H1 (cell line): ENCODE data around the gene DLX5. TPM values are rescaled to one million over a fixed set of nuclear protein-coding genes. Genes with fewer than 3 reads are reported as not detected.

Experiments
- CTCF ChIA-PET: fragments of 300-600 bp; sonication (Branson Sonifier 250); formaldehyde crosslinking; loops from one replicate; lab custom pipeline; 2021; ENCODE audit not compliant: partially characterized antibody; lab: Charles Lee
- POLR2A ChIA-PET: fragments of 300-600 bp; sonication (Branson Sonifier 250); formaldehyde crosslinking; loops from one replicate; lab custom pipeline; 2021; ENCODE audit warnings: inconsistent platforms; ENCODE audit not compliant: partially characterized antibody; lab: Charles Lee
- DNase-seq, 2 experiments: peaks; one replicate each; pipeline versions ENCODE4 v3.0.0 to v3.0.0-alpha.2; 2010 to 2022; ENCODE audit warnings: low spot score in 2 of 2, low read depth in 1 of 2, mixed read lengths in 1 of 2
- FAIRE-seq: peaks from 2 replicates; lab custom pipeline; 2011; peaks lifted over from hg19 to GRCh38; lab: Jason Lieb, UNC
- H2AFZ ChIP-seq: 2 replicates; pipeline ENCODE4 v1.8.1; 2012; ENCODE audit warnings: low read length, inconsistent platforms
- H2AK5ac ChIP-seq: 2 replicates; pipeline ENCODE4 v1.6.1; 2013; ENCODE audit warnings: low read depth, low read length
- H2BK120ac ChIP-seq: replicated peaks from 2 replicates; pipeline ENCODE3; 2013; ENCODE audit warnings: low read depth, low read length, inconsistent platforms
- H2BK12ac ChIP-seq: 2 replicates; pipeline ENCODE4 v1.6.1; 2013; ENCODE audit warnings: low read depth, low read length
- H2BK15ac ChIP-seq: 2 replicates; pipeline ENCODE4 v1.6.1; 2013; ENCODE audit warnings: low read length
- H2BK20ac ChIP-seq: 2 replicates; pipeline ENCODE4 v1.6.1; 2013; ENCODE audit warnings: low read length
- H2BK5ac ChIP-seq: 2 replicates; pipeline ENCODE4 v1.6.1; 2013; ENCODE audit warnings: low read depth, low read length
- H3K14ac ChIP-seq: 2 replicates; pipeline ENCODE4 v1.6.1; 2013; ENCODE audit warnings: inconsistent platforms; ENCODE audit not compliant: insufficient read length
- H3K18ac ChIP-seq: 2 replicates; pipeline ENCODE4 v1.6.1; 2013; ENCODE audit warnings: low read length; ENCODE audit errors: extremely low read depth
- H3K23ac ChIP-seq: 2 replicates; pipeline ENCODE4 v1.6.1; 2013; ENCODE audit warnings: inconsistent platforms; ENCODE audit not compliant: insufficient read length
- H3K23me2 ChIP-seq: 2 replicates; pipeline ENCODE4 v1.6.1; 2013; ENCODE audit warnings: low read depth, low read length
- H3K27ac ChIP-seq: 2 replicates; pipeline ENCODE4 v1.6.1; 2011; ENCODE audit warnings: low read depth, low read length, inconsistent platforms
- H3K27me3 ChIP-seq, 4 experiments: replicated peaks in 1 of 4; 1 replicate in 1 of 4; 2 replicates in 3 of 4; pipeline versions ENCODE4 v1.6.1 to v1.8.1; 2011 to 2013; ENCODE audit warnings: low read length in 3 of 4, mild to moderate bottlenecking in 3 of 4, inconsistent platforms in 2 of 4, mixed read lengths in 2 of 4, moderate library complexity in 1 of 4; ENCODE audit not compliant: control insufficient read depth in 3 of 4, insufficient read depth in 3 of 4; ENCODE audit errors: extremely low read depth in 1 of 4
- H3K36me3 ChIP-seq, 4 experiments: 2 replicates each; pipeline versions ENCODE4 v1.6.1 to v1.8.1; 2011 to 2013; ENCODE audit warnings: mild to moderate bottlenecking in 4 of 4, low read length in 3 of 4, moderate library complexity in 2 of 4, control low read depth in 1 of 4, inconsistent platforms in 1 of 4; ENCODE audit not compliant: insufficient read depth in 4 of 4, control insufficient read depth in 2 of 4
- H3K4ac ChIP-seq: replicated peaks from 2 replicates; pipeline ENCODE3; 2013; ENCODE audit warnings: low read length, low read depth, mixed read lengths, inconsistent platforms; ENCODE audit not compliant: insufficient read length
- H3K4me1 ChIP-seq, 4 experiments: replicated peaks in 1 of 4; 1 replicate in 1 of 4; 2 replicates in 3 of 4; pipeline versions ENCODE4 v1.6.1 to v1.8.1; 2011 to 2013; ENCODE audit warnings: low read length in 3 of 4, inconsistent platforms in 2 of 4, mixed read lengths in 1 of 4; ENCODE audit not compliant: insufficient read depth in 4 of 4, control insufficient read depth in 3 of 4
- H3K4me2 ChIP-seq, 2 experiments: 2 replicates each; pipeline versions ENCODE4 v1.6.1 to v1.8.1; 2011 to 2013; ENCODE audit warnings: low read depth in 2 of 2, low read length in 2 of 2, control low read depth in 1 of 2, inconsistent platforms in 1 of 2, mild to moderate bottlenecking in 1 of 2; ENCODE audit not compliant: insufficient read depth in 1 of 2
- H3K4me3 ChIP-seq, 4 experiments: fragments of 200-600, 300-600 bp in 1 of 4; sonication (generic), shearing (Covaris generic), sonication (Bioruptor Twin) in 1 of 4; 2 replicates each; pipeline versions ENCODE4 v1.5.1 to v1.8.1; 2011 to 2016; ENCODE audit warnings: low read length in 4 of 4, low read depth in 3 of 4, control low read depth in 2 of 4, inconsistent platforms in 2 of 4, mild to moderate bottlenecking in 2 of 4, mixed read lengths in 1 of 4, moderate library complexity in 1 of 4; ENCODE audit not compliant: insufficient read depth in 2 of 4; ENCODE audit errors: extremely low read depth in 1 of 4
- H3K56ac ChIP-seq: replicated peaks from 2 replicates; pipeline ENCODE3; 2013; ENCODE audit warnings: low read depth, mild to moderate bottlenecking, mixed read lengths, low read length, inconsistent platforms; ENCODE audit not compliant: insufficient read length
- H3K79me1 ChIP-seq: 2 replicates; pipeline ENCODE4 v1.6.1; 2013; ENCODE audit warnings: low read depth, low read length, control low read depth
- H3K79me2 ChIP-seq, 2 experiments: 2 replicates each; pipeline versions ENCODE4 v1.6.1 to v1.8.1; 2012 to 2013; ENCODE audit warnings: low read length in 2 of 2, mild to moderate bottlenecking in 2 of 2, inconsistent platforms in 1 of 2; ENCODE audit not compliant: insufficient read depth in 2 of 2, control insufficient read depth in 1 of 2
- H3K9ac ChIP-seq, 4 experiments: replicated peaks in 1 of 4; 1 replicate in 1 of 4; 2 replicates in 3 of 4; pipeline versions ENCODE4 v1.6.1 to v1.8.1; 2011 to 2013; ENCODE audit warnings: low read depth in 3 of 4, low read length in 3 of 4, control low read depth in 2 of 4, mild to moderate bottlenecking in 2 of 4, moderate library complexity in 2 of 4, inconsistent platforms in 1 of 4; ENCODE audit errors: extremely low read depth in 1 of 4
- H3K9me3 ChIP-seq, 2 experiments: 2 replicates each; pipeline versions ENCODE4 v1.6.1 to v1.8.1; 2012 to 2013; ENCODE audit warnings: mild to moderate bottlenecking in 2 of 2, moderate library complexity in 2 of 2, control low read depth in 1 of 2, inconsistent platforms in 1 of 2, low read depth in 1 of 2, low read length in 1 of 2, mixed read lengths in 1 of 2; ENCODE audit not compliant: insufficient read depth in 2 of 2
- H4K20me1 ChIP-seq, 2 experiments: replicated peaks in 1 of 2; 2 replicates each; pipeline versions ENCODE3 to v1.8.1; 2011 to 2013; ENCODE audit warnings: inconsistent platforms in 2 of 2, low read length in 2 of 2, mild to moderate bottlenecking in 1 of 2; ENCODE audit not compliant: insufficient read depth in 2 of 2, control insufficient read depth in 1 of 2
- H4K5ac ChIP-seq: 2 replicates; pipeline ENCODE4 v1.6.1; 2013; ENCODE audit warnings: low read length, low read depth, mixed read lengths, inconsistent platforms; ENCODE audit not compliant: insufficient read length
- H4K8ac ChIP-seq: 2 replicates; pipeline ENCODE4 v1.8.0; 2013; ENCODE audit warnings: mild to moderate bottlenecking, moderate library complexity, low read length, inconsistent platforms; ENCODE audit not compliant: insufficient read depth; ENCODE audit errors: extremely low read depth
- H4K91ac ChIP-seq: replicated peaks from 2 replicates; pipeline ENCODE3; 2013; ENCODE audit warnings: low read length, mixed read lengths, inconsistent platforms; ENCODE audit not compliant: insufficient read length
- CEBPB ChIP-seq: IDR thresholded peaks from 2 replicates; pipeline ENCODE4 v1.6.1; 2012; ENCODE audit warnings: low read depth, low read length
- CHD2 ChIP-seq: IDR thresholded peaks from 2 replicates; pipeline ENCODE4 v1.6.1; 2012; ENCODE audit warnings: low read length, improper control_type of control experiment
- EGR1 ChIP-seq: IDR thresholded peaks from 2 replicates; pipeline ENCODE4 v1.6.1; 2011; ENCODE audit warnings: low read depth, low read length, borderline replicate concordance
- EZH2 ChIP-seq: fragments of 200-600 bp; sonication (generic); IDR thresholded peaks from 2 replicates; pipeline ENCODE4 v1.7.1; 2012; ENCODE audit warnings: low read depth, mild to moderate bottlenecking, moderate library complexity, low read length, inconsistent platforms; ENCODE audit not compliant: severe bottlenecking
- JUN ChIP-seq: IDR thresholded peaks from 2 replicates; pipeline ENCODE4 v1.6.1; 2011; ENCODE audit warnings: low read depth, mild to moderate bottlenecking, improper control_type of control experiment, low read length
- RFX5 ChIP-seq: IDR thresholded peaks from 2 replicates; pipeline ENCODE4 v1.6.1; 2011; ENCODE audit warnings: low read depth, low read length, improper control_type of control experiment, borderline replicate concordance
- SP1 ChIP-seq: IDR thresholded peaks from 2 replicates; pipeline ENCODE4 v1.6.1; 2011; ENCODE audit warnings: low read depth, low read length
- SP2 ChIP-seq: IDR thresholded peaks from 2 replicates; pipeline ENCODE4 v1.6.1; 2012; ENCODE audit warnings: mild to moderate bottlenecking, low read length, inconsistent platforms
- TAF7 ChIP-seq: optimal IDR thresholded peaks from 2 replicates; pipeline ENCODE3; 2011; ENCODE audit warnings: low read depth, mild to moderate bottlenecking, inconsistent platforms, low read length, moderate library complexity, borderline replicate concordance
- WGBS, 2 experiments: shearing (Covaris generic) in 1 of 2; methylation state at CpG; one replicate each; pipeline versions ENCODE4 v1.1.6 to v1.1.7; 2013 to 2015; ENCODE audit warnings: low lambda C conversion rate in 2 of 2, mixed read lengths in 2 of 2, inconsistent platforms in 1 of 2, low coverage in 1 of 2, missing lambda C conversion rate in 1 of 2; ENCODE audit not compliant: insufficient replicate concordance in 2 of 2, insufficient coverage in 1 of 2, insufficient read length in 1 of 2; ENCODE audit errors: extremely low coverage in 1 of 2, missing lambda C conversion rate in 1 of 2; 5-methylcytosine and 5-hydroxymethylcytosine counted together
- polyA plus RNA-seq, 7 experiments: library from polyadenylated mRNA; depleted of rRNA in 3 of 7; stranded (reverse) in 5 of 7; unstranded in 2 of 7; fragments of >200 nt in 5 of 7; fragments of 200-250 nt in 2 of 7; gene quantifications; 1 replicate in 5 of 7; 2 replicates in 1 of 7; 4 replicates in 1 of 7; pipeline versions ENCODE4 v1.2.1 to v1.2.3, GENCODE V29; 2011 to 2013; ENCODE audit warnings: missing spikeins in 2 of 7, mixed read lengths in 2 of 7
- total RNA-seq: library from RNA; stranded (reverse); fragmentation: NEBNext Ultra II Directional; extraction: Animal tissue kit (Norgen Biotek cat#: 25700); gene quantifications from 2 replicates; pipeline ENCODE4 v1.2.1, GENCODE V29; 2021
- TF ChIP-seq, protein P1 (sequence below): IDR thresholded peaks from 2 replicates; pipeline ENCODE4 v1.6.1; 2012; ENCODE audit warnings: inconsistent platforms
- TF ChIP-seq, protein P2 (sequence below): IDR thresholded peaks from 2 replicates; pipeline ENCODE4 v1.6.1; 2011; ENCODE audit warnings: low read depth, mild to moderate bottlenecking, low read length; ENCODE audit not compliant: insufficient read depth

DLX5 gene
- total and polyA plus RNA-seq, 2 of the 8 experiments (the other 6 are each of a cell fraction or from before 2014, with no cell fraction given), result not detected

DNA sequence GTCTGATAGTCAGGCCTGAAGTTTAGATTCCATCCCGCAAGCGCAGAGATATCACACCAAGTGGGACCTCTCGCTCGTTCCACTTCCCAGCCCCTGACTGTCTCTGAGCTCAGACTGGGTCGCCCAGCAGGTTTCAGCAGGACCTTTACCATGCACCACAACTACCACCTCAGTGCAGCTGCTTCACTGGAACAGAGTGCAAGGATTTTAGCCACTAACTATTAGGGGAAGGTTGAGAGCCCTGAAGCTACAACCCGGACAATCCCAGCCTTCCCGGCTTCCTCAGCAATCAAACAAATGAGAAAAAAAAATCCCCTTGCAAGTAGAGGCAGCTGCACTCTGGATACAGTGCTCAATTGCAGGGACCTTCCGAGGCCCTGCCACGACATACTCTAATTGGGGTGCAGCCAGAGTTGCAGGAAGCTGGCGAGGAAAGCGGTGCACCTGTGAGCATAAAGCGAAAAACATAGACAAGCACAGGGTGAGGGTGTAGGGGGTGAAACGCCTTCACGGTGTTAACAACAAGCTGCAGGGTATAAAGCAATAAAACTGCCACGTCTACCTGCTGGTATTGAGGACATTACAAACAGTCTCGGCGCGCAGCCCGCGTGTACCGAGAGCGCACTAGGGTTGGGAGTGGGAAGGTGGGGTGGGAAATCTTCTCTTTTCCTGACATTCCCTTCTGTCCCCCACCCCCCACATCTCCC, 21.9 kb downstream of the DLX5 start:
- Histone ChIP-seq H3K4me1 (peaks cover 14 to 39% (median 26%) of the 10 kb centered on the region in 4 experiments), H2BK120ac (peak overlapping the region; percentile 43), H3K4me3 (peak overlapping the region in 3 of 4 experiments; percentile 20 to 38 (median 21); a peak in 6 of 8 replicates), H3K36me3 (peaks cover 0 to 2% (median 0%) of the 10 kb centered on the region in 4 experiments; a peak in 1 of 8 replicates), H3K56ac (no peak overlapping the region), H3K4ac (no peak overlapping the region), H3K9ac (no peak overlapping the region), H2BK15ac (peak overlapping the region; percentile 12; the same call in 1 of the 2 replicates), H4K20me1 (peaks cover 9 to 38% of the 10 kb centered on the region in 2 experiments), H2BK12ac (0 out of 2 replicates have a peak overlapping the region, but pooled peaks have one; percentile 60), H3K27me3 (peaks cover 72 to 95% (median 88%) of the 10 kb centered on the region in 4 experiments), H2AFZ (no peak overlapping the region), H2BK20ac (0 out of 2 replicates have a peak overlapping the region, but pooled peaks have one; percentile 15), H3K14ac (no peak overlapping the region), H3K18ac (peak overlapping the region; percentile 78; the same call in 1 of the 2 replicates), H4K91ac (no peak overlapping the region), H3K9me3 (no peaks in the 10 kb centered on the region), H3K79me2 (no peaks in the 10 kb centered on the region), H3K23me2 (peaks cover 3% of the 10 kb centered on the region; the same call in 1 of the 2 replicates), H3K4me2 (peak overlapping the region; percentile 57 to 65), H2BK5ac (no peak overlapping the region), H3K23ac (no peak overlapping the region), H4K8ac (no peak overlapping the region; the same call in 1 of the 2 replicates), H3K79me1 (no peaks in the 10 kb centered on the region), H2AK5ac (no peak overlapping the region), H3K27ac (no peak overlapping the region), H4K5ac (peak overlapping the region; percentile 8)
- ChIA-PET CTCF (interaction anchor here (0.9 to 12.6 kb wide), 5 partner anchors 8 to 25 kb away, joined by 3 to 150 read pairs (median 5); partner anchors contain the start of gene DLX5), POLR2A (interaction anchor here (1.0 to 1.5 kb wide), 7 partner anchors 10 to 19 kb away, joined by 3 to 5 read pairs (median 4); no protein-coding TSS in a partner anchor)
- 9% methylated on average over 22 of the region's 22 CpGs; no CpG with 5 or more reads in 1 of the 2 experiments for WGBS, 2 experiments
- FAIRE-seq, result no peak
- DNase-seq, result peak in 1 of 2 experiments; percentile 55
- TF ChIP-seq RFX5 (no peak), SP2 (no peak), CHD2 (no peak), CEBPB (no peak), EZH2 (peak; percentile 87), EGR1 (no peak), SP1 (no peak), JUN (no peak), TAF7 (no peak)
- TF ChIP-seq, protein P1, sequence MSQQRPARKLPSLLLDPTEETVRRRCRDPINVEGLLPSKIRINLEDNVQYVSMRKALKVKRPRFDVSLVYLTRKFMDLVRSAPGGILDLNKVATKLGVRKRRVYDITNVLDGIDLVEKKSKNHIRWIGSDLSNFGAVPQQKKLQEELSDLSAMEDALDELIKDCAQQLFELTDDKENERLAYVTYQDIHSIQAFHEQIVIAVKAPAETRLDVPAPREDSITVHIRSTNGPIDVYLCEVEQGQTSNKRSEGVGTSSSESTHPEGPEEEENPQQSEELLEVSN, result no peak
- TF ChIP-seq, protein P2, sequence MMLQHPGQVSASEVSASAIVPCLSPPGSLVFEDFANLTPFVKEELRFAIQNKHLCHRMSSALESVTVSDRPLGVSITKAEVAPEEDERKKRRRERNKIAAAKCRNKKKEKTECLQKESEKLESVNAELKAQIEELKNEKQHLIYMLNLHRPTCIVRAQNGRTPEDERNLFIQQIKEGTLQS, result no peak
